ENCODE measurements around the gene TIFAB.

Gene TIFAB

DNA sequence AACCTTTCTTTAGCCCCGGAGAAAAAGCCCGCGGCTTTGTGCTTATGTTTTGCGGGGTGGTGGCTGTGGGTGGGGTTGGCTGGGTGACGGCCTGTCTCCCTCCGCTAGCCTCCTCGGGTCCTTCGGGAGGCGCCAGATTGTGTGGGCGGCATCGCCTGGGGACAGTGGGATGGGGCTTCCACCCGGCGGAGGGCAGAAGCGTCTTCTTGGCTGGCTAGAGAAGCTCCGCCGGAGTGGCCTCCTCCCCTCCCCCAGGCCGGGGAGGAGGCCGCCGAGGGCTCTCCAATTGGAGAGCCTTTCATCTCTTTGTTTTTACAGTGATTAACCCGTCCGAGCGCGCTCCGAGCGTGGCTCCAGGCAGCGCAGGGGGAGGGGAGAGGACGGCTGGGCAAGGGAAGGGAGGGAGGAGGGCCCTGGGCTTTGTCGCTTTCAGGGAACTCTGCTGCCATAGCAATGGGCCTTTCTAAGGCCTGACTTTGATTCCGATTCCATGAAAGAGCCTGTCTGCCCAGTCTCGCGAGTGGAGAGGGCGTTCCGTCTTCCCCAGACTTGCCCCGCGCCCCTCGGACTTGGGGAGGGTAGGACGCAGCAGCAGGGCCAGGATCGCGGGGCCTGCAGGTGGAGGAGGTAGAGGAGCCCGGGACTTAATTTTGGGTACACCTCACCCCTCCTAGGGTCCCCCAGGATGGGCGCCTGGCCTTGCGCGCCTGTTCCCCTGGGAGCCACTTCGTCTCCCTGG is 36.7 kb upstream of the TIFAB start:
- TF ChIP-seq JUND (IDR thresholded peaks at IDR 0.05; ENCODE audit: low read depth), result no peak
- peak; percentile 24 to 45 for DNase-seq (ENCODE audit: low read depth in 1 of 2, low spot score in 1 of 2)
- in situ Hi-C loops (cut with HindIII; ENCODE audit: low pct_unique_long_range_greater_than_20kb, low sequenced_read_pairs), result no loop called here

DNA sequence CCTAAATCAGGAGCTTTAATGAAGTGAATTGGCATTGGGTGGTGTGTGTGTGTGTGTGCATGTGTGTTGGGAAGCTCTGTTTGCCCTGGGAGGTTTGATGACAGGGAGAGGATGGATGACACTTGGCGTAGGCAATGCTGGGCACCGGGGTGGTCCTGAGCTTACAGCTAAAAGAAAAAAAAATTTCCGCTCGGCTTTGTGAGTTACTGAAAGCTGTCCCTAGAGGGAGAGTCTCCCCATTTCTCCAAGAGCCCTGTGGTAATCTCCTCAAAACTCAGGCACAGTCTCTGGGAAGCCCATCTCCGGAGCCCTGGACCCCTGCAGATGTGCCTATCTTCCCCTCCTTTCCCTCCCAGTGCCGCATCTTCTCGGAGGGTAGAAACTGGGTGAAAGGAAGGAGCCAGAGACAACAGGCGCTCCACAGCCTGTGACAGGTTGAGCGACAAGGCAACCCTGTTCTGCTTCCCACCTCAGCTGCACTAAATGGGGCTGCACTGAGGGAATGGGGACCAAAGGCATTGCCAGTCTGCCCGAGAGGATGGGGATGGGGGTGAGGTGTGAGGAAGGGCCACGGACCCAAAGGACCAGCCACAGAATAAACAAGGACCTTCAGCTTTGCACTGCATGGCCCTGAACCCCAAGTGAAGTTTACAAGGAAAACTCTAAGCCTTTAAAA is 35.8 kb upstream of the TIFAB start:
- in situ Hi-C loops (cut with HindIII; ENCODE audit: low pct_unique_long_range_greater_than_20kb, low sequenced_read_pairs), result no loop called here
- no peak for DNase-seq (ENCODE audit: low read depth in 1 of 2, low spot score in 1 of 2)
- TF ChIP-seq JUND (IDR thresholded peaks at IDR 0.05; ENCODE audit: low read depth), result no peak

DNA sequence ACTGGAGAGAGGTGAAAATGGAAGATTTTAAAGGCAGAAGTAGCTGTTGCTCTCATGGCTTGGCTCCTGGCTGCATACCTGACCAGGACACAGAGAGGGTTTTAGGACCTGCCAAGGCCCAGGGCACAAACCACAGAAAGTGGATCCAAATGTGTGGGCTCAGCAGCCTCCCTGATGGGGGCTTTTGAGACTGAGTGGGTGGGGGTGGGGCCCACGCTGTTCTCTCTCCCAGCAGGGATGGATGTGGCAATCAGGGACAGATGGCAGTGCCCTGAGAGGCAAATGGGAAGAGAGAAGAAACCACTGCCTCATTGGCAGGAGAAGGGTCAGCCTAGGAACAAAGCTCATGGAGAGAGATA is 34.9 kb upstream of the TIFAB start:
- no peak for TF ChIP-seq JUND (IDR thresholded peaks at IDR 0.05; ENCODE audit: low read depth)
- DNase-seq (ENCODE audit: low read depth in 1 of 2, low spot score in 1 of 2), result no peak
- in situ Hi-C loops (cut with HindIII; ENCODE audit: low pct_unique_long_range_greater_than_20kb, low sequenced_read_pairs), result no loop called here

DNA sequence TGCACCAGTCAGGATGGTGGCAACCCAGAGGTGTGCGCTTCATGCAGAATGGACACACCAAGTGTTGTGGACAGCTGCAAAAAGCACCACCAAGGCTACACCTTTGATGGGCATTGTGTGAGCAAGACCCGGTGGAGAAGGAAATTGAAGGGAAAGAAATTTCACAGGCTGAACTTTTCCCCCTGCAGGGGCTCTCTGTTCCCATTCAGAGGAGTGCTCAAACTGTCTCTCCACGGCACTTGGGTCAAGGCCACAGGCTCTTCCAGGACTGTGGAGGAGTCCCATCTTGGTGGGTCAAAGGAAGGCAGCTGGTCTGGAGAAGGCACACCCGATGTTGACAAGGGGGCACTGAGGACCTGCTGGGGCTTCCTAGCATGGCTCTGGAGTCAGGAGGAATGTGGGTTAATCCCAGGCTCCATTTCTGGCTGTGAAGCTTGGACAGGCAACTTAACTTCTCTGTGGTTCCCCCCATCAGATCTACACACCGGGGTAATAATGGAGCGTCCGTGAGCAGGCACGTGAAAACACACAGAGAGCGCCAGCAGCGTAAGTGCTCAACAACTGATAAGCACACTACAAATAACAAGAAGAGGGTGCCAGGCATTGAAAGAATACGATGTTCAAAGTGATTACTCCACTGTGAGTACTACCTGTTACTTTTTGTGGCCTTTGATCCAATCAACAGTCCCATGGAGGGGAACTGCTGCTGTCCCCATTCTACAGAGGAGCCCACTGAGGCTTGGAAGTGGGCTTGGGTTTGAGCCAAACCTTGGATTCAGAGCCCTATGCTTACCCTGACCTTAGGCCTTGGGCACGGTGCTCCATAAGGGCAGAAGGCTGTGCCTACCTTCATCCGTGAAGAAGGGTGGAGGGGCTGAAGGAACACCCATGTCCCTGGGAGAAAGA is 34.2 kb upstream of the TIFAB start:
- no peak for DNase-seq (ENCODE audit: low read depth in 1 of 2, low spot score in 1 of 2)
- TF ChIP-seq JUND (IDR thresholded peaks at IDR 0.05; ENCODE audit: low read depth), result no peak
- in situ Hi-C loops (cut with HindIII; ENCODE audit: low pct_unique_long_range_greater_than_20kb, low sequenced_read_pairs), result no loop called here

DNA sequence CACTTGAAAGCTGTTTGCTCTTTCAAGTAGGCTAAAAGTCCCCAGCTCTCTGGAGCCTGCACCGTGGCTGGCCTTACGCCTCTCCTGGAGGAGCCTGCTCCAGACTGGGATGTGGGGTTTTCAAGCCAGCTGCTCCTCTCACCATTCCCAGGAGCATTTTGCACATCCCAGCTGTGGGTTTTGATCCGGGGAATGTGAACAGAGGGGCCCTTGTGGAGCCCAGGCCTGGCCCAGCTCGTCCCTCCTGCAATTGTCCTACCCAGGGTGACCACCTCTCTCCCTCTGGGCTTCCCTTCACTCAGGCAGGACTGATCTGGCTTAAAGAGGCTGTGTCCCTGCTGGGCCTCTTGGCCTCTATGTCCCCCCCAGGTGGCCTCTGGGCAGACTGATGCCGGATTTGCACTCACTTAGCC is 32.5 kb upstream of the TIFAB start:
- DNase-seq (ENCODE audit: low read depth in 1 of 2, low spot score in 1 of 2), result no peak
- no peak for TF ChIP-seq JUND (IDR thresholded peaks at IDR 0.05; ENCODE audit: low read depth)
- in situ Hi-C loops (cut with HindIII; ENCODE audit: low pct_unique_long_range_greater_than_20kb, low sequenced_read_pairs), result no loop called here

DNA sequence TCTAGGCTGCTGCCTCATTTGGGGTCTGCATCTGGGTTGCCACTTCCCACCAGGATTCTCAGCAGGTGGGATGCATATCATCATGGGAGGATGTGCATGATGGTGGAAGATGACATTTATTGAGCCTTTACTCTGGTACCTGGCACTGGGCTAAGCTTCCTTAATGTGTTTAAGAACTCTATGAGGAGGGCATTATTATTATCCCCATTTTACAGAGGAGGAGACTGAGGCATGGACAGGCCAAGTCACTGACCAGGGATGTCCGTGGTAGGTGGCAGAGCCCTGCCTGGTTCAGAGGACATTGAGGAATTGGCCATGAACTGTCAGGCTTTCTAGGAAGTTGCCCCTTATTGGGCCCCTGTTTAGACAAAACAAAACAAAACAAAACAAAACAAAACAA is 31.1 kb upstream of the TIFAB start:
- in situ Hi-C loops (cut with HindIII; ENCODE audit: low pct_unique_long_range_greater_than_20kb, low sequenced_read_pairs), result no loop called here
- no peak for DNase-seq (ENCODE audit: low read depth in 1 of 2, low spot score in 1 of 2)
- TF ChIP-seq JUND (IDR thresholded peaks at IDR 0.05; ENCODE audit: low read depth), result no peak

DNA sequence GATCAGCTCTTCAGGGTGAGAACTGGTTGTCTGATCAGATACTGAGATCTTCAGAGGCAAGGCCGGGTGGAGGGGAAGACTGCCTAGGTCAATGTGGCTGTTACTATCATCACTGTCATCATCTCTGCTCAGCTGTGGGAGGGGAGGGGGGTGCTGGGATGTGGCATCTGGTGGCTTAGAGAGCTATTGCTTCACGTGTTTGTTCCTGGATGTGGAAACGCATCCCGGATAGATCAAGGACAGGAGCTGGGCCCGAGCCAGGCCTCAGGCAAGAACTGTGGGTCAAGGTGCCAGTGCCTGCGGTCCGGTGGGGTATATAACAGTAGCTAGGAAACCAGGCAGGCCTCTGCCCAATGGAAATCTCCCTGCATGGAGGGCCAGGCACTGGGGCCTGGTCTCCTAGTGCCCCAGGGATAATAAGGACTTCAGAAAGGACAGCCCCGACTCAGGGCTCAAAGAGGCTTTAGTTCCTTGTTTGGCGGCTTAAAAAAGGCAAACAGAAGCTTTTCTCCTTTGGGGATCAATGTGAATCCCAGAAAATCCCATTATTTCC is 30.3 kb upstream of the TIFAB start:
- no peak for DNase-seq (ENCODE audit: low read depth in 1 of 2, low spot score in 1 of 2)
- in situ Hi-C loops (cut with HindIII; ENCODE audit: low pct_unique_long_range_greater_than_20kb, low sequenced_read_pairs), result no loop called here
- TF ChIP-seq JUND (IDR thresholded peaks at IDR 0.05; ENCODE audit: low read depth), result no peak

DNA sequence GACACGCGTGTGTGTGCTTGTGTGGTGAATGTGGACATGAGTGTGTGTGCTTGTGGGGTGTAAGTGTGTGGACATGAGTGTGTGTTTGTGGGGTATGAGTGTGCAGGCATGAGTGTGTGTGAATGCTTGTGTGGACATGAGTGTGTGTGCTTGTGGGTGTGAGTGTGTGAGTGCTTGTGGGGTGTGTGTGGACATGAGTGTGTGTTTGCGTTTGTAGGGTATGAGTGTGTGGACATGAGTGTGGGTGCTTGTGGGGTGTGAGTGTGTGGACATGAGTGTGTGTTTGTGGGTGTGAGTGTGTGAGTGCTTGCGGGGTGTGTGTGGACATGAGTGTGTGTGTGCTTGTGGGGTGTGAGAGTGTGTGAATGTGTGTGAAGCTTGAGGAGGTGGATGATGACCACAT is 29.8 kb upstream of the TIFAB start:
- DNase-seq (ENCODE audit: low read depth in 1 of 2, low spot score in 1 of 2), result no peak
- in situ Hi-C loops (cut with HindIII; ENCODE audit: low pct_unique_long_range_greater_than_20kb, low sequenced_read_pairs), result no loop called here
- TF ChIP-seq JUND (IDR thresholded peaks at IDR 0.05; ENCODE audit: low read depth), result no peak

DNA sequence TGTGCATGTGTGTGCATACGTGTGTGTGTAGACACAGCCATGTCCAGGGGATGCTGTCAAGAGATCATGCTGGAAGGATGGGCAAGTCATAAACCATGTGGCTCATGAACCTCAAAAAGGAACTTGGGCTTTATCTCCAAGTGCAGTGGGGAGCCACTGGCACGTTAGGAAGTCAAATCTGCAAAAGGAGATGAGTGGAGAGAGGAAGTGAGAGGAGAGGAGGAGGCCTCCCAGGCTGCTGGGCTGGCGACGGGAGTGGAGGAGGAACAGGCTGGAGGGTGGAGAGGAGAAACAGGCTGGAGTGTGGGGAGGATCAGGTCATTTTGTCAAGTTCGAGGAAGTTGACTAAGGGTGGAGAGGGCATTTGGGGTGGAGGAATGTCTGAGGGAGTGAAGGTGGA is 29.2 kb upstream of the TIFAB start:
- TF ChIP-seq JUND (IDR thresholded peaks at IDR 0.05; ENCODE audit: low read depth), result no peak
- in situ Hi-C loops (cut with HindIII; ENCODE audit: low pct_unique_long_range_greater_than_20kb, low sequenced_read_pairs), result no loop called here
- DNase-seq (ENCODE audit: low read depth in 1 of 2, low spot score in 1 of 2), result no peak

DNA sequence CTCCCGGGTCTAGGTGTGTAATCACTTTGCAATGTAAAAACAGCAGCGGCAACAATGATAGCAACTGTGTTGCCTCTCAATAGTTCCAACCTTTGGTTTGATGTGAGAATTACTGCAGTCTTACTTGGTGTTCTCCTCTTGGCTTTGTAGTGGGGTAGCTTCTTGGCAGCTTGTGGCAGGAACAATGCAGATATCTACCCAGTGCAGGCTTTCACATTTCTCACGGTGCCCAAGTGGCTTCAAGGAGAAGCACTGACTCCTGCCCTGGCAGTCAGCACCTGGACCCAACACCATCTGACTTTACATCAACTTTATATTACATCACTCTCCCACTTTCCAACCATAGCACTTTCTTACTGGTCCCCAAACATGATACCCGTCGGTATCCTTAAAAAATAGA is 28.4 kb upstream of the TIFAB start:
- no peak for DNase-seq (ENCODE audit: low read depth in 1 of 2, low spot score in 1 of 2)
- TF ChIP-seq JUND (IDR thresholded peaks at IDR 0.05; ENCODE audit: low read depth), result no peak
- in situ Hi-C loops (cut with HindIII; ENCODE audit: low pct_unique_long_range_greater_than_20kb, low sequenced_read_pairs), result no loop called here

DNA sequence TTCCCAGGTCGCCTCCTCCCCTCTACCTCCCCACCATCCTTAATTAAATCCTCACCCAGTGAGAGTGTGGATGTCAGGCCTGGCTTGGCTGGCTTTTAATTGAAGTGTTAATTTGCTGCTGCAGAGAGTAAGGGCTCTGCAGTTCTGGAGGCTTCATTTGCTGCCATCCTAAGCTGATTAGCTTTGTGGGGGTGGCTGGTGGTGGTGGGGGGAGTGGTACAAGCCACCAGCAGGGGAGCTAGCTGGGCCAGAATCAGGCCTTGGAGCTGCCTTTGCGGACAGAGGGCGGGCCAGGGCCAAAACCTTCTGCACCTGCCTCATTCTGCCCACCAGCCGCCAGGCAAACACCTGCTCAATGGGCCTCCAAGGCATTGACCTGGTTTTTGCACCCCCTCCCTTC is 26.8 kb upstream of the TIFAB start:
- TF ChIP-seq JUND (IDR thresholded peaks at IDR 0.05; ENCODE audit: low read depth), result no peak
- in situ Hi-C loops (cut with HindIII; ENCODE audit: low pct_unique_long_range_greater_than_20kb, low sequenced_read_pairs), result no loop called here
- no peak for DNase-seq (ENCODE audit: low read depth in 1 of 2, low spot score in 1 of 2)

DNA sequence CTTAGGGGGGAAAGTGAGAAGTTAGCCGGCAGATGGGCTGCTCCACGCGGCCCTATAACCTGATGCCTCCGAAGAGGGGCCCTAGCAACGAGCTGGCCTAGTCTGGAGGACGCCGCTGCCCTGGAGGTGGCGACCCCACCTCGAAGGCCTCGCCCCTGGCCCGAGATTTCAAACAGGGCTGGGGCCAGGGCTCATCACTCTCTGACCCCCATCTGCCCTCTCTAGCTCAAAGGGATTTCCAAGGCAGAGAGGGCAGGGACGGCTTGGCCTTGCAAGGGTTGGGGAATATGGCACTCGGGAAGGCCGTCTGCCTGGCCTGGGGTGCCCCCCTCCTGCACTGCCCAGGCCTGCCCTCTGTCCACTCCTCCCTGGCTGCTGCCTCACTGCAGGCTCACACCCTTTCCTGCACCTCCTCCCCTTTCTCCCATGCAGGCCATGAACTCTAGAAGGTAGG is 25.5 kb upstream of the TIFAB start:
- TF ChIP-seq JUND (IDR thresholded peaks at IDR 0.05; ENCODE audit: low read depth), result no peak
- in situ Hi-C loops (cut with HindIII; ENCODE audit: low pct_unique_long_range_greater_than_20kb, low sequenced_read_pairs), result no loop called here
- no peak for DNase-seq (ENCODE audit: low read depth in 1 of 2, low spot score in 1 of 2)

Data from T47D (cell line).